ENCODE results near the gene CSNK2B.

DNA sequence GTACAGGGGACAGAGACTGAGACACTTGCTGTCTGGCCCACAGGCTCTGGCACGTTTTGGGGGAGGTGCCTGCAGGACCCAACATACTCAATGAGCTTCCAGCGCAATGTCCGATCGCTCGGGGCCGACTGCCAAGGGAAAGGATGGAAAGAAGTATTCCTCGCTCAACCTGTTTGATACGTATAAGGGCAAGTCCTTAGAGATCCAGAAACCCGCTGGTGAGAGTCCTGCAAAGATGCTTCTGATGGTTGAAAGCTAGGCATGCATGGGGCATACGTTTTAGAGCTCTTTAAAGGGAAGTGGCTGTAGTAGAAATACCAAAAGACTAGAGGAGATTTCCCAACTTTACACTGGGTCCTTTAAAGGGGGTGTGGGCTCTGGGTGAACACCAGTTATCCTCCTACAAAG is 43.2 kb upstream of the CSNK2B start:
- TF ChIP-seq ASH1L (IDR thresholded peaks at IDR 0.05; ENCODE audit: borderline replicate concordance, low read depth, partially characterized antibody) = no peak
- no peak for TF ChIP-seq ZBTB40 (IDR thresholded peaks at IDR 0.05)
- TF ChIP-seq ZBTB40 (CRISPR knock-in tag; IDR thresholded peaks at IDR 0.05) = no peak
- no peak for TF ChIP-seq NBN (IDR thresholded peaks at IDR 0.05; ENCODE audit: low read depth)
- no peak for TF ChIP-seq E2F4 (CRISPR knock-in tag; IDR thresholded peaks at IDR 0.05; ENCODE audit: low read depth)
- TF ChIP-seq ZNF696 (CRISPR knock-in tag; conservative IDR thresholded peaks at IDR 0.05) = no peak
- TF ChIP-seq WHSC1 (IDR thresholded peaks at IDR 0.05; ENCODE audit: low read length) = no peak
- no peak for TF ChIP-seq CBFB (CRISPR knock-in tag; IDR thresholded peaks at IDR 0.05)
- TF ChIP-seq, protein P1, sequence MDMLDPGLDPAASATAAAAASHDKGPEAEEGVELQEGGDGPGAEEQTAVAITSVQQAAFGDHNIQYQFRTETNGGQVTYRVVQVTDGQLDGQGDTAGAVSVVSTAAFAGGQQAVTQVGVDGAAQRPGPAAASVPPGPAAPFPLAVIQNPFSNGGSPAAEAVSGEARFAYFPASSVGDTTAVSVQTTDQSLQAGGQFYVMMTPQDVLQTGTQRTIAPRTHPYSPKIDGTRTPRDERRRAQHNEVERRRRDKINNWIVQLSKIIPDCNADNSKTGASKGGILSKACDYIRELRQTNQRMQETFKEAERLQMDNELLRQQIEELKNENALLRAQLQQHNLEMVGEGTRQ (CRISPR knock-in tag; IDR thresholded peaks at IDR 0.05) = no peak
- no peak for TF ChIP-seq ZC3H4 (CRISPR knock-in tag; IDR thresholded peaks at IDR 0.05; ENCODE audit: borderline replicate concordance)
- no peak for TF ChIP-seq CC2D1A (IDR thresholded peaks at IDR 0.05)
